Smooth muscle cell (in vitro differentiated cells): ENCODE data around the gene CDH4. TPM values are rescaled to one million over a fixed set of nuclear protein-coding genes. Genes with fewer than 3 reads are reported as not detected.

Source experiments
- DNase-seq: peaks from one replicate; lab custom pipeline; 2025; ENCODE audit not compliant: unreplicated experiment; lab: John Stamatoyannopoulos, UW
- H2AFZ ChIP-seq: fragments of 200-600 bp; sonication (generic); 2 replicates; pipeline ENCODE4 v1.6.0; 2016; ENCODE audit warnings: antibody characterized with exemption, low read depth, mild to moderate bottlenecking
- H3F3A ChIP-seq: fragments of 200-600 bp; sonication (generic); 2 replicates; pipeline ENCODE4 v1.6.0; 2017; ENCODE audit warnings: antibody characterized with exemption, low read depth
- H3K27ac ChIP-seq: fragments of 200-600 bp; sonication (generic); 2 replicates; pipeline ENCODE4 v1.5.1; 2016; ENCODE audit warnings: low read depth, mild to moderate bottlenecking
- H3K27me3 ChIP-seq: fragments of 200-600 bp; sonication (generic); 2 replicates; pipeline ENCODE4 v1.6.1; 2016; ENCODE audit warnings: low read depth, mild to moderate bottlenecking
- H3K36me3 ChIP-seq: fragments of 200-600 bp; sonication (generic); 2 replicates; pipeline ENCODE4 v1.5.1; 2016; ENCODE audit warnings: low read depth
- H3K4me1 ChIP-seq: fragments of 200-600 bp; sonication (generic); 2 replicates; pipeline ENCODE4 v1.5.1; 2016; ENCODE audit warnings: low read depth
- H3K4me2 ChIP-seq: fragments of 200-600 bp; sonication (generic); 2 replicates; pipeline ENCODE4 v1.6.0; 2016; ENCODE audit warnings: mild to moderate bottlenecking
- H3K4me3 ChIP-seq: fragments of 200-600 bp; sonication (generic); 2 replicates; pipeline ENCODE4 v1.5.1; 2016; ENCODE audit warnings: mild to moderate bottlenecking
- H3K79me2 ChIP-seq: fragments of 200-600 bp; sonication (generic); 2 replicates; pipeline ENCODE4 v1.6.0; 2016; ENCODE audit warnings: low read depth, mild to moderate bottlenecking
- H3K9ac ChIP-seq: fragments of 200-600 bp; sonication (generic); 2 replicates; pipeline ENCODE4 v1.6.0; 2016; ENCODE audit warnings: low read depth
- H3K9me3 ChIP-seq: fragments of 200-600 bp; sonication (generic); replicated peaks from 2 replicates; pipeline ENCODE4 v1.5.1; 2016; ENCODE audit warnings: low read depth
- H4K20me1 ChIP-seq: fragments of 200-600 bp; sonication (generic); 2 replicates; pipeline ENCODE4 v1.6.0; 2016; ENCODE audit warnings: low read depth
- CTCF ChIP-seq: fragments of 200-600 bp; sonication (generic); IDR thresholded peaks from 2 replicates; pipeline ENCODE4 v1.5.1; 2017; ENCODE audit warnings: borderline replicate concordance, mild to moderate bottlenecking, antibody characterized with exemption; ENCODE audit not compliant: insufficient read depth, poor library complexity, severe bottlenecking
- WGBS: methylation state at CpG from one replicate; pipeline ENCODE4 v1.1.7; 2016; ENCODE audit warnings: low lambda C conversion rate; 5-methylcytosine and 5-hydroxymethylcytosine counted together
- polyA plus RNA-seq: library from polyadenylated mRNA; unstranded; fragments of >200 nt; fragmentation: Nextera tagmentation; extraction: Ambion mirVana; gene quantifications from 2 replicates; pipeline ENCODE4 v1.2.1, GENCODE V29; 2016
- total RNA-seq: library from RNA; depleted of rRNA; stranded (reverse); fragments of >200 nt; gene quantifications from 2 replicates; pipeline ENCODE4 v1.2.3, GENCODE V29; 2014

The CDH4 gene
- total and polyA plus RNA-seq, 2 experiments from 2014 or later, result 0.03 to 0.04 TPM

GRCh38 chr20:61737812-61738443 lies 485.9 kb downstream of the CDH4 start:
- Histone ChIP-seq H3K4me1 (no peaks in the 10 kb centered on the region), H3K9me3 (no peaks in the 10 kb centered on the region), H3K27ac (no peak overlapping the region), H3K79me2 (no peaks in the 10 kb centered on the region), H3K27me3 (no peaks in the 10 kb centered on the region), H3K4me2 (no peak overlapping the region), H3F3A (no peaks in the 10 kb centered on the region), H2AFZ (no peak overlapping the region), H3K36me3 (no peaks in the 10 kb centered on the region), H4K20me1 (no peaks in the 10 kb centered on the region), H3K9ac (no peak overlapping the region), H3K4me3 (no peak overlapping the region)
- TF ChIP-seq CTCF, result no peak
- WGBS, result 93% methylated on average over 16 of the region's 16 CpGs
- no peak for DNase-seq

- no peaks in the 10 kb centered on the region for H3K9me3 ChIP-seq
- whole genome bisulfite sequencing, result 84% methylated on average over 23 of the region's 23 CpGs
- no peak for DNase-seq
Measured at GRCh38 chr20:61738601-61739069, 486.6 kb downstream of the CDH4 start.

GRCh38 chr20:61739086-61739831 lies 487.2 kb downstream of the CDH4 start:
- no peak for DNase-seq
- H3K4me3 ChIP-seq, result no peak overlapping the region
- no peaks in the 10 kb centered on the region for H3F3A ChIP-seq
- H3K4me2 ChIP-seq, result no peak overlapping the region
- no peak overlapping the region for H3K9ac ChIP-seq
- WGBS, result 93% methylated on average over 19 of the region's 19 CpGs
- H3K27me3 ChIP-seq, result no peaks in the 10 kb centered on the region
- H4K20me1 ChIP-seq, result no peaks in the 10 kb centered on the region
- no peak overlapping the region for H2AFZ ChIP-seq
- H3K36me3 ChIP-seq, result no peaks in the 10 kb centered on the region
- H3K27ac ChIP-seq, result no peak overlapping the region
- no peaks in the 10 kb centered on the region for H3K79me2 ChIP-seq
- H3K4me1 ChIP-seq, result no peaks in the 10 kb centered on the region
- no peaks in the 10 kb centered on the region for H3K9me3 ChIP-seq
- TF ChIP-seq CTCF, result no peak

More at GRCh38 chr20:61738601-61739069, 486.6 kb downstream of the CDH4 start:
- H2AFZ ChIP-seq, result no peak overlapping the region
- H3K9ac ChIP-seq, result no peak overlapping the region
- no peak overlapping the region for H3K27ac ChIP-seq
- H3K36me3 ChIP-seq, result no peaks in the 10 kb centered on the region
- no peaks in the 10 kb centered on the region for H3K4me1 ChIP-seq
- no peaks in the 10 kb centered on the region for H3K79me2 ChIP-seq
- H4K20me1 ChIP-seq, result no peaks in the 10 kb centered on the region
- H3F3A ChIP-seq, result no peaks in the 10 kb centered on the region
- no peak overlapping the region for H3K4me2 ChIP-seq
- TF ChIP-seq CTCF, result no peak
- H3K4me3 ChIP-seq, result no peak overlapping the region
- H3K27me3 ChIP-seq, result no peaks in the 10 kb centered on the region

- Histone ChIP-seq H4K20me1 (no peaks in the 10 kb centered on the region), H3F3A (no peaks in the 10 kb centered on the region), H3K27me3 (no peaks in the 10 kb centered on the region), H3K36me3 (no peaks in the 10 kb centered on the region), H3K79me2 (no peaks in the 10 kb centered on the region), H3K4me1 (no peaks in the 10 kb centered on the region), H3K4me2 (no peak overlapping the region), H3K9me3 (no peaks in the 10 kb centered on the region), H3K4me3 (no peak overlapping the region), H2AFZ (no peak overlapping the region), H3K27ac (no peak overlapping the region), H3K9ac (no peak overlapping the region)
- DNase-seq, result no peak
- no peak for TF ChIP-seq CTCF
- WGBS, result 93% methylated on average over 8 of the region's 8 CpGs
Measured at GRCh38 chr20:61739832-61740118, 487.7 kb downstream of the CDH4 start.
